ENCODE results near the gene PHLPP1.

Gene PHLPP1

DNA sequence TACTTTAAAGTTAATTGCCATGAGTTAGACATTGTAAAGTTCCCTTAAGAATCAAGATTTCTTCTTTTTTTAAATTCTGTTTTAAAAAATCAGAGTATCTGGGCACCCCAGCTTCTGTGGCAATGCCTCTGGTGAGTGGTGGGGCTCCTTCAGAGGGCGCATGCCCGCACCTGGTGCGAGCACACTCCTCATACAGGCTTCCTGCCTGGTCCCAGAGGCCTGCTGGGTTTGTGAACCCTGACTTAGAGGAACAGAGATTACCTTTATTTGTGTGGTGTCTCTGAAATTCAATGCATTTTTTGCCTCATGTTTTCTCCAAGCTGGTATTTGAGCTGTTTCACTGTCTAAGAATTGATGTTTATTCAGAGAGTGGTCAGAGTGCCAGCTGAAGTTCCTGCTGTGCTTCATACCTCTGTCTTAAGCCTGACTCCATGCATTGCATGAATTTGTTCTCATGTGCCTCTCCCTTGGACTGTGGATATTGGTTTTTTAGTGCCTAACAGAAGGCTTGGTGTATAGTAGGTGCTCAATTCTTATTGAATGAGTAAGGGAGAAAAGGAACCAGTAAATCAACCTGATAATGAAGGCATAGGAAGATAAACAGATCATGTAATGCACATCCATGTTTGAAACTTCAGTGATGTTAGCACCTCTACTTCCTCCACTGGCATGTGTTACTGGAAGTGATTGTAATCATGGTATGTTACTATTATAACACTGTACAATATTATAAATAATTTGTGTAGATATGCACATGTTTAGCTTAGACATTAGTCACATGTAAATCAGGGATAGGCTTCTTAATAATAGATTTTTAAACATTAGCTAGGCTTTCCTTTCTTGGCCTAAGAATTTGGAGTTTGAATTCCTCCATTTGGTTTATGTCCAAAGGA, 29.0 kb downstream of the PHLPP1 start:
- no peak for DNase-seq (ENCODE audit: low read depth)

GRCh38 chr18:62745089-62745751, 29.9 kb downstream of the PHLPP1 start:
- no peak for DNase-seq (ENCODE audit: low read depth)

- no peak for DNase-seq (ENCODE audit: low read depth)
These were observed 34.0 kb downstream of the PHLPP1 start for GRCh38 chr18:62749389-62749788.

DNA sequence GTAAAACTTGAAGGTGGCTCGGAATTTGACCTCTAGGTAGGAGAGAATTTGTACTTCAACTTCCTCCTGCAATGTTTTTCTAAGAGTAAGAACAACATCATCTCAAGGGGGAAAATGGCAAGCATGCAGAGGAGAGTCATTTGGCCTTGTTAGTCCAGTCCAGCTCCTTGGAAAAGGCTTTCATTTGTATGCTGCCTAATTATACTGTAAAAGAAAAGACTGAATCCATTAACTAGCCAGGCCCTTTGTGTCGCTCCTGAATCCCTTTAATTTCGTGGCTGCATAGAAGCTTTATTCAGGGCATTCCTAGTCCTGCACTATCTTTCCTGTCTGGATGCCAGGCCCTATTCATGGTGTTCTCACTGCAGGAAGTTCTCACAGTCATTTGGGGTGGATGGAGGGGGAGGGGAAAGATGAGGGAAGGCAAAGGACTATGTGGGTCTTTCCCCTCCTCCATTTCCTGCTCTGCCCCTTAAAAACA, 36.0 kb downstream of the PHLPP1 start:
- no peak for DNase-seq (ENCODE audit: low read depth)

GRCh38 chr18:62751977-62752376, 36.6 kb downstream of the PHLPP1 start:
- no peak for DNase-seq (ENCODE audit: low read depth)

DNA sequence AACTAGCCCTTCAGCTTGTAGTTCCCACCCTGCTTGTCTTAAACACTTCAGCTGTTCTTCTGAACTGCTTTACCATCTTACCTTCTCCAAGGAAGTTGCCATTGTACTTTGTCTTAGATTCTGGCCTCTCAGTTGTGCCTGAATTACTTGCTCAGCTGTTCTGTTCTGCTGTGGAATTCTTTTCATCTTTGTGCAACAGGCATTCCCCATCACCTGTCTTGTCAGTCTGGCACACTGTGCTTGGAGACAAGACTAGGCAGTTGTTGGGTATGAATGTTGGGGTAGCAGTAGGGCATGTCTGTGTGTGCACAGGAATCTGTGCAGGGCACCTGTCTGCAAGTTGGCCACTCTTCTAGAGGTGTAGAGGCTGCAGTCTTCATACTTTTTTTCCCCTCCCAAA, 38.7 kb downstream of the PHLPP1 start:
- DNase-seq (ENCODE audit: low read depth) = no peak

DNA sequence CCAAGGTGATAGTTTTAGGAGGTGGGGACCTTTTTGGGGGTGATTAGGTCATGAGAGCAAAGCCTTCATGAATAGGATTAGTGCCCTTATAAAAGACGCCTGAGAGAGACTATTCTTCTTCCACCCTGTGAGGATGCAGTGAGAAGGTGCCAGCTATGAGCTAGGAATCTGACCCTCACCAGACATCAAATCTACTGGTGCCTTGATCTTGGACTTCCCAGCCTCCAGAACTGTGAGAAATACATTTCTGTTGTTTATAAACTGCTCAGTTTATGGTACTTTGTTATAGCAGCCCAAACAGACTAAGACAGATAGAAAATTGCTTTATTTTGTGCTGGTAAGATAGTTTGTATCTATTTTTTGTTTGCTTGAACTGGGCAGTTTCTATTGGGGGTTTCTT, 40.1 kb downstream of the PHLPP1 start:
- DNase-seq (ENCODE audit: low read depth) = no peak

GRCh38 chr18:62755946-62756345, 40.6 kb downstream of the PHLPP1 start:
- no peak for DNase-seq (ENCODE audit: low read depth)

DNA sequence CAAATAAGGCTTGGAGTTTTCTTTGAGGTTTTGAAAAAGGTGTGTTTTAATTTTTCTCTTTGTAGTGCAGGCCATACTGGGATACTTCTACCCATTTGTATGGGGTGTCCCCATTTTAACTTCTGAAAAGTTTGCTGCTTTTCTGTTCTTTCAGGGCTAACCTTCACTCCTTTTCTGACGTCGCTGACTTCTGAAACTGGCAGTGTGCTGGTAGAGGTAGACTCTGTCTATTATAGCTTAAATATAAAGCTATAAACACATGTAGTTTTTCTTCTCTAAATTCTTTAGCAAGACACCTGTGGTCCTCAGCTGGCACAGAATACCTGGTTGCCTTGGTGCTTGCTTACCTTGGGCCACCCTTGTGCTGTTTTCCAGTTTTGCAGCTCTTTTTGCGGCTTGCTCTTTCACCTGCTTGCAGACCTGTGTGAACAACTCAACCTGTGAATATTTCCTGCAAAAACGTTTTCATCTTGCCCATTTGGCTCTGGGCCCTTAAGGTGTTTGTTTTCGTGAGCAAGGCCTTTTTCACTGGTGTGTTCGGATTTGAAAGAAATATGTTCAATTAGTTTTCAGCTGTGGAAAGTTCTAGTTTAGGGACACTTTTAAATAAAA, 42.2 kb downstream of the PHLPP1 start:
- no peak for DNase-seq (ENCODE audit: low read depth)

GRCh38 chr18:62758591-62758990, 43.2 kb downstream of the PHLPP1 start:
- DNase-seq (ENCODE audit: low read depth) = no peak

- no peak for DNase-seq (ENCODE audit: low read depth)
These were observed 44.5 kb downstream of the PHLPP1 start for GRCh38 chr18:62759704-62760402.

GRCh38 chr18:62760403-62760734, 45.0 kb downstream of the PHLPP1 start:
- no peak for DNase-seq (ENCODE audit: low read depth)

- no peak for DNase-seq (ENCODE audit: low read depth)
These were observed 47.8 kb downstream of the PHLPP1 start for GRCh38 chr18:62763101-62763521.

DNA sequence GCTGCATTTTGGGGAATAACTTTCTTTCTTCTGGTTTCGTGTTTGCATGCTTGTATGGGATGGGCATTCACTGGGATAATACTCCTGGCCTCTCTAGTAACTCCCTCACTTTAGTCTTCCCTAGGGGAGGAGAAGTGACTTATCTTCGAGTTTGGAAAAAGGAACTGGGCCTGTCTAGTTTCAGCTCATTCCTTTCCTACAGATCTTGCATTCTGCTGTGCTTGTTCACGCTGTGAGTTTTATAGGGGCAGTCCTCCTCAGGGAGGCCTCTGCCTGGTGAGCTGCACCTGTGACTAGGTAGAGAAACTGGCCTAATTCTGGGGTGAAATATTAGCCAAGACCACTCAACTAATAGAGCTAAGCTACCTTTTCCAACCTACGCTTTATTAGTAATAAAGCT, 50.9 kb downstream of the PHLPP1 start:
- DNase-seq (ENCODE audit: low read depth) = no peak

- DNase-seq (ENCODE audit: low read depth) = no peak
These were observed 52.0 kb downstream of the PHLPP1 start for GRCh38 chr18:62767321-62767720.

DNA sequence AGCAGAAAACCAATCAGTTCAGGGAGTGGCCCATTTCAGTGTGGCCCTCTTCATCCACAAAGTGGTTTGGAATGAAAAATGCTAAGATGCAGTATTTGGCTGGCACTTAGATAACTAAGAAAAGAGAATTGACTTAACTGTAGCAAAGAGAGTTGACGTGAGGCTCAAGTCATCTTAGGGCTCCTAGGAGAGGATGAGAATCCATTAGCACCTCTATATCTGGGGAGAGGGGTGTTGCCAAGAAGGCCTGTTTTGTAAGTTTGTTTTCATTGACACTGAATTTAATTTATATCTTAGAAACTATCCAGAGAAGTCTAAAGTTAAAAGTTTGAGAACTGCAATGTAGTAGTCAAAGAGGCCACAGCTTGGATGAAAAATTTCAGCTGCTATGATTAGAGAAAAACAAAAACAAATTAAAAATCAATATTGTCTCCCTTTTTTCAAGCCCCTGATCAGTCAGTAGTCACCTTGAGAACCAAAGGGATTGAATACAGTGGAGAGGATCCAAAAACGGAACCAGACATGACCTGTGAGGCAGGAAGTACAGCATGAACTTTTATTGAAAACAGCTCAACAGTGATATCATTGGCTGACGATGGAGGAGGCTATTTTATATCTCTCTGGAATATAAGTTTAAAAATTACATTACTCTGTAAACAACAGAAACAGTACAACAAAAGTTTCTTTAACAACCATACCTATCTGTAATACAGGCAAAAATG, 52.7 kb downstream of the PHLPP1 start:
- no peak for DNase-seq (ENCODE audit: low read depth)

DNA sequence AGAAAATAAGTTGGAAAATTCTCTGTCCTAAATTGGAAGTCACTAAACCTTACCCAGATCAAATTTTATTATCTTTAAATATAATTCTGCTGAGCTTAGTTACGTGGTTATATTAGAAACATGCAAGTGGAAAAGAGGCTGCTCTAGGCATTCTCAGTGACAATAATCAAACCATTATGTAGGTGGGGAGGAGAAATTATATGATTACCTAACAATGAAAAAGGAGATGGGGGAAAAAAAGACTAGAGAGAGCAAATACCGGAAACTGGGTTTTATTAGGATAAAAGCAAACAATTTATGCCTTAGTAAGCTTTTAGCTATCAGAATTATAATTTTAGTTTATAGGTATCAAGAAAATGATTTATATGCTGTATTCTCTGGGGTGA, 53.2 kb downstream of the PHLPP1 start:
- no peak for DNase-seq (ENCODE audit: low read depth)

- DNase-seq (ENCODE audit: low read depth) = no peak
These were observed 53.9 kb downstream of the PHLPP1 start for GRCh38 chr18:62769216-62769615.

- DNase-seq (ENCODE audit: low read depth) = no peak
These were observed 56.3 kb downstream of the PHLPP1 start for GRCh38 chr18:62771494-62772270.

- no peak for DNase-seq (ENCODE audit: low read depth)
These were observed 57.7 kb downstream of the PHLPP1 start for GRCh38 chr18:62772860-62773584.
